SK-N-SH treated with all-trans-retinoic acid at 6 μM for 48 hours (cell line): ENCODE results near the gene ODC1.

ENCODE experiments used
- ARNTL ChIP-seq: fragments of 450-650 bp; formaldehyde crosslinking; IDR thresholded peaks from 2 replicates; pipeline ENCODE4 v1.5.0; 2020; ENCODE audit warnings: low read depth, mild to moderate bottlenecking, moderate library complexity, borderline replicate concordance
- CREB5 ChIP-seq: fragments of 250-450 bp; sonication (Bioruptor Pico); IDR thresholded peaks from 2 replicates; pipeline ENCODE4 v1.5.1; 2020; ENCODE audit warnings: low read depth, mild to moderate bottlenecking, moderate library complexity
- CSDC2 ChIP-seq: fragments of 250-450 bp; sonication (Bioruptor Pico); IDR thresholded peaks from 2 replicates; pipeline ENCODE4 v1.5.0; 2020; ENCODE audit warnings: mild to moderate bottlenecking, moderate library complexity
- ESRRG ChIP-seq: fragments of 250-450 bp; sonication (Bioruptor Pico); IDR thresholded peaks from 2 replicates; pipeline ENCODE4 v1.6.1; 2021; ENCODE audit warnings: mild to moderate bottlenecking
- ISL1 ChIP-seq: fragments of 250-450 bp; sonication (Bioruptor Pico); IDR thresholded peaks from 2 replicates; pipeline ENCODE4 v2.1.2; 2022; ENCODE audit warnings: mild to moderate bottlenecking, moderate library complexity
- OSR1 ChIP-seq: fragments of 250-450 bp; sonication (Bioruptor Pico); IDR thresholded peaks from 2 replicates; pipeline ENCODE4 v1.8.0; 2022; ENCODE audit warnings: moderate library complexity, mild to moderate bottlenecking, inconsistent platforms
- PATZ1 ChIP-seq: fragments of 250-450 bp; sonication (Bioruptor Pico); IDR thresholded peaks from 2 replicates; pipeline ENCODE4 v1.8.0; 2020; ENCODE audit warnings: mild to moderate bottlenecking, moderate library complexity, borderline replicate concordance
- POU6F1 ChIP-seq: fragments of 250-450 bp; sonication (Bioruptor Pico); IDR thresholded peaks from 2 replicates; pipeline ENCODE4 v1.8.0; 2021; ENCODE audit warnings: low read depth, mild to moderate bottlenecking, moderate library complexity, borderline replicate concordance
- RARB ChIP-seq: fragments of 250-450 bp; sonication (Bioruptor Pico); IDR thresholded peaks from 2 replicates; pipeline ENCODE4 v1.8.0; 2021; ENCODE audit warnings: mild to moderate bottlenecking, moderate library complexity
- TCF4 ChIP-seq: fragments of 250-450 bp; sonication (Bioruptor Pico); IDR thresholded peaks from 2 replicates; pipeline ENCODE4 v1.8.0; 2021; ENCODE audit warnings: mild to moderate bottlenecking, moderate library complexity, borderline replicate concordance
- ZC3H10 ChIP-seq: fragments of 250-450 bp; sonication (Bioruptor Pico); IDR thresholded peaks from 2 replicates; pipeline ENCODE4 v1.5.1; 2021; ENCODE audit warnings: mild to moderate bottlenecking, moderate library complexity
- ZFP30 ChIP-seq: fragments of 450-650 bp; formaldehyde crosslinking; IDR thresholded peaks from 2 replicates; pipeline ENCODE4 v1.5.0; 2022; ENCODE audit warnings: mild to moderate bottlenecking, moderate library complexity
- ZNF70 ChIP-seq: fragments of 450-650 bp; formaldehyde crosslinking; IDR thresholded peaks from 2 replicates; pipeline ENCODE4 v1.5.0; 2020; ENCODE audit warnings: mild to moderate bottlenecking, moderate library complexity
- ZNF8 ChIP-seq: fragments of 450-650 bp; formaldehyde crosslinking; IDR thresholded peaks from 2 replicates; pipeline ENCODE4 v1.5.0; 2020; ENCODE audit warnings: mild to moderate bottlenecking, moderate library complexity

GRCh38 chr2:10406016-10406415 is 42.1 kb downstream of the ODC1 start:
- TF ChIP-seq ZNF8 (no peak), ZC3H10 (CRISPR knock-in tag) (no peak), POU6F1 (CRISPR knock-in tag) (no peak), ISL1 (no peak), CSDC2 (CRISPR knock-in tag) (no peak), TCF4 (CRISPR knock-in tag) (no peak), PATZ1 (CRISPR knock-in tag) (no peak), ARNTL (CRISPR knock-in tag) (no peak), ZFP30 (CRISPR knock-in tag) (no peak), CREB5 (CRISPR knock-in tag) (no peak), ZNF70 (CRISPR knock-in tag) (no peak), RARB (CRISPR knock-in tag) (no peak), OSR1 (CRISPR knock-in tag) (no peak), ESRRG (CRISPR knock-in tag) (no peak)
